PC-3 (cell line): ENCODE results near the gene FHIP1A.

Experiments
- EZH2 ChIP-seq: fragments of 300-600 bp; sonication (generic); IDR thresholded peaks from one replicate; pipeline ENCODE4 v1.6.1; 2017; ENCODE audit warnings: antibody characterized with exemption, mild to moderate bottlenecking, low read length; ENCODE audit not compliant: unreplicated experiment
- EZH2phosphoT487 ChIP-seq: fragments of 300-600 bp; sonication (generic); IDR thresholded peaks from 2 replicates; pipeline ENCODE4 v1.6.1; 2018; ENCODE audit warnings: mild to moderate bottlenecking, antibody characterized with exemption, low read length, borderline replicate concordance
- TF ChIP-seq, protein P1 (sequence below): fragments of 300-600 bp; sonication (generic); conservative IDR thresholded peaks from 2 replicates; pipeline ENCODE4 v1.5.1; 2017; ENCODE audit warnings: antibody characterized with exemption, low read depth, mild to moderate bottlenecking, low read length

DNA sequence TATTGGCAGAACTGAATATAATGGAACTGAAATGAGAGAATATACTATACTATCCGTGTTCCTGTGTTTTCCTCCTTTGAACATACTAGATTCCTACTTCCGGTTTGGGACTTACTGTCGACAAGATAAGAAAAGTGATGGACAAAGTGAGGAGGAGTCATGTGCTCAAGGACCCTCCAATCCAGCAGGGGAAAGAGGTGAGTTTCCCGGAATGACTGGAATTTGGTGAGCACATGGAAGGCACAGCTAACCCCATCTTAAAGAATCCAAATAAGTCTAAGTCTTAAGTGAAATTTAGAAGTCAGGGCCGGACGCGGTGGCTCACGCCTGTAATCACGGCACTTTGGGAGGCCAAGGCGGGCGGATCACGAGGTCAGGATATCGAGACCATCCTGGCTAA lies 47.0 kb upstream of the FHIP1A start:
- TF ChIP-seq, protein P1, sequence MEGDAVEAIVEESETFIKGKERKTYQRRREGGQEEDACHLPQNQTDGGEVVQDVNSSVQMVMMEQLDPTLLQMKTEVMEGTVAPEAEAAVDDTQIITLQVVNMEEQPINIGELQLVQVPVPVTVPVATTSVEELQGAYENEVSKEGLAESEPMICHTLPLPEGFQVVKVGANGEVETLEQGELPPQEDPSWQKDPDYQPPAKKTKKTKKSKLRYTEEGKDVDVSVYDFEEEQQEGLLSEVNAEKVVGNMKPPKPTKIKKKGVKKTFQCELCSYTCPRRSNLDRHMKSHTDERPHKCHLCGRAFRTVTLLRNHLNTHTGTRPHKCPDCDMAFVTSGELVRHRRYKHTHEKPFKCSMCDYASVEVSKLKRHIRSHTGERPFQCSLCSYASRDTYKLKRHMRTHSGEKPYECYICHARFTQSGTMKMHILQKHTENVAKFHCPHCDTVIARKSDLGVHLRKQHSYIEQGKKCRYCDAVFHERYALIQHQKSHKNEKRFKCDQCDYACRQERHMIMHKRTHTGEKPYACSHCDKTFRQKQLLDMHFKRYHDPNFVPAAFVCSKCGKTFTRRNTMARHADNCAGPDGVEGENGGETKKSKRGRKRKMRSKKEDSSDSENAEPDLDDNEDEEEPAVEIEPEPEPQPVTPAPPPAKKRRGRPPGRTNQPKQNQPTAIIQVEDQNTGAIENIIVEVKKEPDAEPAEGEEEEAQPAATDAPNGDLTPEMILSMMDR, result no peak
- TF ChIP-seq EZH2phosphoT487 (no peak), EZH2 (no peak)
